ENCODE data around the gene DHX8. TPM values are rescaled to one million over a fixed set of nuclear protein-coding genes. Genes with fewer than 3 reads are reported as not detected.
"Not testable (repeated sequence)": the region's sequence is repeated elsewhere in the genome, so short reads cannot be mapped to it uniquely, and the experiment has no call there.

The DHX8 gene
- total RNA-seq, 2 experiments from 2014 or later: 48.6 to 56.7 TPM

DNA sequence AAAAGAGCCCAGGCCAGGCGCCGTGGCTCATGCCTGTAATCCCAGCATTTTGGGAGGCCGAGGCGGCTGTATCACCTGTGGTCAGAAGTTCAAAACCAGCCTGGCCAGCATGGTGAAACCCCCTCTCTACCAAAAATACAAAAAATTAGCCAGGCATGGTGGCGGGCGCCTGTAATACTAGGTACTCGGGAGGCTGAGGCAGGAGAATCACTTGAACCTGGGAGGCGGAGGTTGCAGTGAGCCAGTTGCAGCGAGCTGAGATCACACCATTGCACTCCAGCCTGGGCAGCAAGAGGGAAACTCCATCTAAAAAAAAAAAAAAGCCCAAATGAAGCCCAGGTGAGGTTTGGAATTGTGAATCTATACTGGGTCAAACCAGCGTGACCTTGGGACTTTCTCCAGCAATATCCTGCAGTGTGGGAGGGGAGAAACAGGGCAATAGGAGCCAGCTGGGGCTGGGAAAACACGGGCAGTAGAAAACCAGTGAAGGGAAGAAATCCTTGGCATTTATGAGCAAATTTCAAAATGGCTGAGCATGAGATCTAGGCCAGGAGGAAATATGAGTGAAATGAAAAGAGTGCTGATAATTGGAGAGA is 8.2 kb upstream of the DHX8 start:
- DNase-seq: no peak
- Mint-ChIP-seq H3K27ac (no peak overlapping the region), H3K36me3 (no peaks in the 10 kb centered on the region), H3K4me3 (no peak overlapping the region), H3K4me1 (no peaks in the 10 kb centered on the region), H3K9me3 (no peaks in the 10 kb centered on the region), H3K27me3 (peaks cover 3% of the 10 kb centered on the region)

DNA sequence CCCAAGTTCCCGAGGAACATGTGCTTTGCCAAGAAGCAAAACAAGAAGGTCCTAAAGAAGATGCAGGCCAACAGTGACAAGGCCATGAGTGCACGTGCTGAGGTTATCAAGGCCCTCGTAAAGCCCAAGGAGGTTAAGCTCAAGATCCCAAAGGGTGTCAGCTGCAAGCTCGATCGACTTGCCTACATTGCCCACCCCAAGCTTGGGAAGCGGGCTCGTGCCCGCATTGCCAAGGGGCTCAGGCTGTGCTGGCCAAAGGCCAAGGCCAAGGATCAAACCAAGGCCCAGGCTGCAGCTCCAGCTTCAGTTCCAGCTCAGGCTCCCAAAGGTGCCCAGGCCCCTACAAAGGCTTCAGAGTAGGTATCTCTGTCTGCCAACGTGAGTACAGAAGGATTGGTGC is 7.5 kb upstream of the DHX8 start:
- not testable (repeated sequence) for H3K36me3 Mint-ChIP-seq, H3K9me3 Mint-ChIP-seq, H3K4me3 Mint-ChIP-seq, H3K27me3 Mint-ChIP-seq, DNase-seq, H3K27ac Mint-ChIP-seq, H3K4me1 Mint-ChIP-seq

DNA sequence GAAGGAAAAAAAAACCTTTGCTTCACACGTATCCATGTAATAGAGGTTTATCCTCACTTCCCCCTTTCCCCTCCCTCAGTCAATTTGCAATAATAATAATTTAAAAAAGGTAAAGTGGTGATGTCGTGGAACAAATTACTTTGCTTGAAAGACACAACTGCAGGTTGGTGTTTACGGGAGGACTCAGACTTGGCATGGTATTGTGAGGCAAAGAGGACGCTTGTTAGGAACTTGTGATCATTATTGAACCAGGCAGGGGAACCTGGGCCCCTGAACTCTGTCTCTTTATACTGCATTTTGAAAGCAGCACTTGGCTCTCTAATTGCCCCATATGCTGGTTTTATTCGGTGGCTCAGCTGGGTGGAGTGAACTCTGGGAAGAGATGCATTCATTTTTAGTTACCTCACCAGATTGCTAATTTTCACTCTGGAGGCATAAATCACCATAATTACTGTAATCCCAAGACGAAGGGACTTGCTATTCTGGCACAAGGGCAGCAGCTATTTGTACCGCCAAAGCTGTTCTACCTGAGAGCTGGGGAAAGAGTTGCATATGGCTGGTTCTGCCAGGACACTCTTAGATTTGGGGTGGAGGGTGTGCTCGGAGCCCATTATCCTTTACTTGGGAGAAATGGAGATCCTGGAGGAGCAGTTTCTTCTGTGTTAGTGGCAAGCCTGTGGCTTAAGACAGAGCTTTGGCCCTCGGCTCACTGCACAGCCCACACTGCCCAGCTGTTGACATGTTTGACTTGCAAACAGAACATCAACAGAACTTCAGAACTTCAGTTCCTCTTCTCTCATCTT is 5.7 kb upstream of the DHX8 start:
- H3K36me3 Mint-ChIP-seq: no peaks in the 10 kb centered on the region
- H3K4me1 Mint-ChIP-seq: no peaks in the 10 kb centered on the region
- H3K9me3 Mint-ChIP-seq: no peaks in the 10 kb centered on the region
- H3K27me3 Mint-ChIP-seq: no peaks in the 10 kb centered on the region
- H3K4me3 Mint-ChIP-seq: no peak overlapping the region
- no peak overlapping the region for H3K27ac Mint-ChIP-seq
- no peak for DNase-seq

DNA sequence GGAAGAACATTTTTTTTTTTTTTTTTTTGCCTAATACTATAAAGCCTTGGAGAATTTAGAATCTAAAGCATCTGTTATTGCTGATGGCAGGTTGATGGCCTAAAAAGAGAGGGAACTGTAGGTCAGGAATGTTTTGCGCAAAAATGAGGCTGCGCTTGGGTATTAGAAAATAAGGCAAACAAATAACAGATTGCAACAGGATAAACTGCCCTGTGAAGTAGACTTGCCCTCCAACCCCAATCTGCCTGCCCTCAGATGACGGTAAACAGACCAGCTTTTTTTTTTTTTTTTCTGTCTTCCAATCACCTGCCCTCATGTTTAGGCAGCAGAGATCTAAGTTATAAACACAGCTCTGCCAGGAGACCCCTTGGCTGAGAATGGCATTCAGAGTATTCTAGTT is 3.8 kb upstream of the DHX8 start:
- Mint-ChIP-seq H3K9me3 (no peaks in the 10 kb centered on the region), H3K27ac (no peak overlapping the region), H3K4me3 (no peak overlapping the region), H3K4me1 (peaks cover 9% of the 10 kb centered on the region), H3K36me3 (peaks cover under 1% of the 10 kb centered on the region), H3K27me3 (no peaks in the 10 kb centered on the region)
- no peak for DNase-seq

DNA sequence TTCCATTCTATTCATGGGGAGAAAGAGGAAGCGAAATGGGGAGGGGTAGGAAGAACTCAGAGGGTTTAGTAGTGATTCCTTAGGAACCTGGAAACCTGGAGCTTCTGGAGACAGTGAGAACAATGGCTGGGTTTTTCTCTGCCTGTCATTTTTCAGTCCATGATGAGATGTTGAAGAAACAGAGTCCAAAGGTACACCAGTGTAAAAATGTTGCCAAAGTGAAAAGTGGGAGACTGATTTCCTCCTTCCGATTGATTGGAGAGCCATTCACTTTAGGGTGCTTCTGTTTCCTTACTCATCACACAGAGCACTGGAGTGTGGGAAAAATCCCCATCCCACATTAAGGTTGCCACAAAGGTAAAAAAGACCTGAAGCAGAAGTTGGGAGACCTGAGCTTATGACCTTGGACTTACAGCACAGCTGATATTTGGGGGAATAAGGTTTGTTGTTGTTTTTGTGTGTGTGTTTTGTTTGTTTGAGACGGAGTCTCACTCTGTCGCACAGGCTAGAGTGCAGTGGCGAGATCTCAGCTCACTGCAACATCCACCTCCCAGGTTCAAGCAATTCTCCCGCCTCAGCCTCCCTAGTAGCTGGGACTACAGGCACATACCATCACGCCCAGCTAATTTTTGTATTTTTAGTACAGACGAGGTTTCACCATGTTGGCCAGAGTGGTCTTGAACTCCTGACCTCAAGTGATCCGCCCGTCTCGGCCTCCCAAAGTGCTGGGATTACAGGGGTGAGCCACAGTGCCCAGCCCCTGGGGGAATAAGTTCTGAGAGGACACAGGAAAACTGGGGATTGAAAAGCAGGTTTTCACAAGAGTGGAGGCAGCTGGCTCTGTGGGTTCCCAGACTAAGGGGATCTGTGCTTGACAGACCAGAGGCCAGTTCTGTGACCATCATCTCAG is 1.4 kb upstream of the DHX8 start:
- Mint-ChIP-seq H3K4me3 (no peak overlapping the region), H3K4me1 (peaks cover 20% of the 10 kb centered on the region), H3K27ac (peak overlapping the region; percentile 56), H3K36me3 (peaks cover 2% of the 10 kb centered on the region), H3K9me3 (no peaks in the 10 kb centered on the region), H3K27me3 (no peaks in the 10 kb centered on the region)
- DNase-seq: no peak

DNA sequence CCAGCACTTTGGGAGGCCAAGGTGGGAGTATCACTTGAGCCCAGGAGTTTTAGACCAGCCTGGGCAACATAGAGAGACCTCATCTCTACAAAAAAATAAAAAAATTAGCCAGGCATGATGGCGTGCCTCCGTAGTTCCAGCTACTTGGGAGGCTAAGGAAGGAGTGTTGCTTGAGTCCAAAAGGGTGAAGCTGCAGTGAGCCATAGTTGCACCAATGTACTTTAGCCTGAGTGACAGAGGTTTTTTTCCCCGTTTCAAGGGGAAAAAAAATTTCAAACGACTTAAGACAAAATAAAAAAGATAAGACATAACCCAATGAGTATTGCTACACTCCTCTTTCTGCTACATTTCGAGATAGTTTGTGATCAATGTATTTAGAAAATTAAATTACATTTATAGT is 6.8 kb downstream of the DHX8 start:
- Mint-ChIP-seq H3K27ac (no peak overlapping the region), H3K9me3 (no peaks in the 10 kb centered on the region), H3K4me3 (no peak overlapping the region), H3K4me1 (peaks cover 6% of the 10 kb centered on the region), H3K27me3 (no peaks in the 10 kb centered on the region), H3K36me3 (peaks cover 17% of the 10 kb centered on the region)
- DNase-seq: no peak

DNA sequence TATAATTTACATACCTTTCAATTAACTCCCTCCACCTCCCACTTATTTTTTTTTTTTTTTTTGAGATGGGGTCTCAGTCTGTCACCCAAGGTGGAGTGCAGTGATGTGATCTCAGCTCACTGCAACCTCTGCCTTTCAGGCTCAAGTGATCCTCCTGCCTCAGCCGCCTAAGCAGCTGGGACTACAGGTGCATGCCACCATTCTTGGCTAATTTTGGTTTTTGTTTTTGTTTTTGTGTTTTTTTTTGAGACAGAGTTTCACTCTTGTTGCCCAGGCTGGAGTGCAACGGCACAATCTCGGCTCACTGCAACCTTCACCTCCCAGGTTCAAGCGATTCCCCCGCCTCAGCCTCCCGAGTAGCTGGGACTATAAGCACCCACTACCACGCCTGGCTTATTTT is 25.7 kb downstream of the DHX8 start:
- not testable (repeated sequence) for H3K27me3 Mint-ChIP-seq, H3K4me3 Mint-ChIP-seq, H3K4me1 Mint-ChIP-seq

DNA sequence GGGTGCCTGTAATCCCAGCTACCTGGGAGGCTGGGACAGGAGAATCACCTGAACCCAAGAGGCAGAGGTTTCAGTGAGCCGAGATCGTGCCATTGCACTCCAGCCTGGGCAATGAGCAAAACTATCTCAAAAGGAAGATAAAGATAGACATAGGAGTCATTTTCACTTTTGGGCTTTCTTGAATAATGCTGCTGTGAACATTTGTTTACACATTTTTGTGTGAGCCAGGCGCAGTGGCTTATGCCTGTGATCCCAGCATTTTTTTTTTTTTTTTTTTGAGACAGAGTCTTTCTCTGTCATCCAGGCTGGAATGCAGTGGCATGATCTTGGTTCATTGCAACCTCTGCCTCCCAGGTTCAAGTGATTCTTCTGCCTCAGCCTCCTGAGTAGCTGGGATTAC is 27.4 kb downstream of the DHX8 start:
- not testable (repeated sequence) for H3K27me3 Mint-ChIP-seq, H3K36me3 Mint-ChIP-seq, DNase-seq, H3K4me1 Mint-ChIP-seq, H3K27ac Mint-ChIP-seq, H3K4me3 Mint-ChIP-seq, H3K9me3 Mint-ChIP-seq

More for the DNA sequence above, 25.7 kb downstream of the DHX8 start:
- DNase-seq, H3K9me3 Mint-ChIP-seq, H3K27ac Mint-ChIP-seq, H3K36me3 Mint-ChIP-seq: not testable (repeated sequence)

DNA sequence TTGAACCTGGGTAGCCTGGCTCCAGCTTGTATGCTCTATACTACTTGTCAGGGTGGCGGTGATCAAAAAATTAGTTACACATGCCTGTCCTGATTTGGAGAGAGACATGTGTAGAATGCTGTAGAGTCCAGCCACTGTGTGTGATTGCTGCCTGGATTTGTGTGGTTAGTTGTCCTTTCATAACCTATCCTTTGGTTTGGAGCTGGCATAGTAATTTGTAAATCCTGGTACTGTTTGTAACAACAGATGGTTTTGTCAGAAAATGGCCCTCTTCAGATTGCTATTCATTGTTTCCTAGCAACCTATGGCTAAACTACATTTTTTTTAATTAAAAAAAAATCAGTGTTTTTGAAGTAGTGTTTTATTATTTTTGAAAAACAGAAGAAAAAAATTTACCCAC is 31.9 kb downstream of the DHX8 start:
- Mint-ChIP-seq H3K4me3 (no peak overlapping the region), H3K27me3 (no peaks in the 10 kb centered on the region), H3K27ac (no peak overlapping the region), H3K4me1 (peaks cover 6% of the 10 kb centered on the region), H3K36me3 (peaks cover 10% of the 10 kb centered on the region), H3K9me3 (no peaks in the 10 kb centered on the region)
- no peak for DNase-seq

DNA sequence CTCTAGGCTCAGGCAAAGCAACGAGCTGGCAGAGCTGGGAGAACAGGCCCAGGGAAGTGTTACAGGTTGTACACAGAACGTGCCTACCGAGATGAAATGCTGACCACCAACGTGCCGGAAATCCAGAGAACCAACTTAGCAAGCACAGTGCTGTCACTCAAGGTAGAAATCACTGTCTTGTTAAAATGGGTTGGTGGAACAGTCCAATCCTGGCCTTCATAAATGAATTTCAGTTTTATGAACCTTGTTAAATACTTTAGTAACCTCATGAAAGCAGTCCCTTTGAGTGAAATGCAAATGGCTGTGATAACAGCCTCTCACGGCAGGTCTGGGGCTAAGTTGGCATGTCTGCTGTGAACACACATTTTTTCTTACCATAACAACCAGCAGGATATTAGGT is 33.4 kb downstream of the DHX8 start:
- H3K4me1 Mint-ChIP-seq: peaks cover 7% of the 10 kb centered on the region
- H3K27me3 Mint-ChIP-seq: no peaks in the 10 kb centered on the region
- H3K9me3 Mint-ChIP-seq: no peaks in the 10 kb centered on the region
- no peak for DNase-seq
- peaks cover 11% of the 10 kb centered on the region for H3K36me3 Mint-ChIP-seq
- no peak overlapping the region for H3K4me3 Mint-ChIP-seq
- peak overlapping the region; percentile 70 for H3K27ac Mint-ChIP-seq

DNA sequence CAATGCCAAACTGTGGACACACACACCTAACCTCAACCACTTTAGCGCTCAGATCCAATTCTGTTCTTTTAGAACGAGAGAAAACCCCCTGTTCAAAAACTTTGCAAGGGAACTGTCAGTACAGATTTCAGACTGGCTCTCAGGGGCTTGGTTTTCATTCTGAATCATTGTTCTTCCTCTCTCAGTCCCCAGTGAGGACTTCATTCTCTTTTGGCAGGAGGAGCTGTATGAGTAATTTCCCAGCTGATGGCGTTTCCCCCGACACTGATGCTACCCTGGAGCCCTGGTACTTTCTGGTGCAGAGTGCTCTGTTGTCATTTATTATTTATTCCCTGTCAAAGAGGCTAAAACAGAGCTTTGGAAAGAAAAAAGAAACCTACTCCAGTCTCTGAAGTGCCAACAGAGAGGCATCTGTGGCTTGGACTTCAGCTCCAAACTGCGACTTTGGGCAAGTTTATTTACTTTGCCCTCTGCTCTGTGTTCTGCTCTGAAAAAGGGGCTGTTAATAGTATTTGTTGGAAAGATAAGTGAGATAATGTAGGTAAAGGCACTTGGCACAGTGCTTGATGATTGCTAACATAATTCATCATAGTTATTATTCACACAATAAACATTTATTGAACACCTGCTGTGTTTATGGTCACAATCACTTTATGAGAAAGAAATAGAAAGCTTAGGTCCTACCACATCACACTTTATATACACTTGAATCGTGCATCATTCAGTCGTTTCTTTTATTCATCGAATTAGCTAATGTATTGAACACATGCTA is 34.0 kb downstream of the DHX8 start:
- H3K4me3 Mint-ChIP-seq: no peak overlapping the region

DNA sequence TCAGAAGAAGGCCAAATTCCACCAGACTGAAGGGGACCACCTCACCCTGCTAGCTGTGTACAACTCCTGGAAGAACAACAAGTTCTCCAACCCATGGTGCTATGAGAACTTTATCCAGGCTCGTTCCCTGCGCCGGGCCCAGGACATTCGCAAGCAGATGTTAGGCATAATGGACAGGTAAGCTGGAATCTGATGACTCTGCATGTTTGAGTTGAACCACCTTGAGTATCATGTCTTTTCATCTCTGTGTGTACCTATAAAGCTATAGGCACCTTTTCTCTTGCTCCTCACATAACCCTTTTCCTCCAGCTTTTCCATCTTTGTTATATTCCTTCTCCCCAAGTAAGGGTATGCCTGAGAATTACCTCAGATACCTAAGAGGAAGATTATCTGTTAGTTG is 37.6 kb downstream of the DHX8 start:
- Mint-ChIP-seq H3K27me3 (no peaks in the 10 kb centered on the region), H3K9me3 (no peaks in the 10 kb centered on the region), H3K36me3 (peaks cover 13% of the 10 kb centered on the region), H3K4me1 (peaks cover 7% of the 10 kb centered on the region), H3K4me3 (no peak overlapping the region), H3K27ac (no peak overlapping the region)
- no peak for DNase-seq

More for the DNA sequence above, 34.0 kb downstream of the DHX8 start:
- Mint-ChIP-seq H3K27me3 (no peaks in the 10 kb centered on the region), H3K4me1 (peaks cover 7% of the 10 kb centered on the region), H3K9me3 (no peaks in the 10 kb centered on the region), H3K27ac (no peak overlapping the region), H3K36me3 (peaks cover 11% of the 10 kb centered on the region)
- no peak for DNase-seq

DNA sequence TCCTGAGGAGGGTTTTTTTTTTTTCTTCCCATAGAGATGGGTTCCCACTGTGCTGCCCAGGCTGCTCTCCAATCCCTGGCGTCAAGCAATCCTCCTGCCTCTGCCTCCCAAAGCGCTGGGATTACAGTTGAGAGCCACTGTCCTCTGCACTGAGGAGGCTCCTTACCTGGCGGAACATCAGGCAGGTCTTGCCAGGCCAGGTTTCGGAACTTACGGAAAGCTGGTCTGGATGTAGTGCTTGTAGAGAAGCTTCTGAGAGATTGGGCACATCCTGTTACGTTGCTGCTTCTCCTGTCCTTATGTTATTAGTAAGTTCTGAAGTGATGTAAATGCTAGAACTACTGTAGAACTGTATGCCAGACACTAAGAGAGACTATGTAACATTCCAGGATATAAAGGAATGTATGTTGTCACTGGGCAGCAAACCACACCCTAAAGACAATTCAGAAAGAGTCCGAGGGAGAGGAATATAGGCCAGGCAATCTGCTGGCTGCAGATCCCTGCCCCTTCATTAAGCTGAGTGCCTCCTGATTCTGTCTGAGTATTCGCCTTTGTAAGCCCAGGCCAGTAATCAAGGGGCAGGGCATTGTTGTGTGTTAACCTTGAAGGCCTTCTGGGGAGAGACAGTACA is 41.3 kb downstream of the DHX8 start:
- peaks cover 7% of the 10 kb centered on the region for H3K36me3 Mint-ChIP-seq
- no peak overlapping the region for H3K27ac Mint-ChIP-seq
- DNase-seq: no peak
- no peaks in the 10 kb centered on the region for H3K9me3 Mint-ChIP-seq
- H3K4me3 Mint-ChIP-seq: no peak overlapping the region
- H3K27me3 Mint-ChIP-seq: no peaks in the 10 kb centered on the region
- H3K4me1 Mint-ChIP-seq: peaks cover 2% of the 10 kb centered on the region

DNA sequence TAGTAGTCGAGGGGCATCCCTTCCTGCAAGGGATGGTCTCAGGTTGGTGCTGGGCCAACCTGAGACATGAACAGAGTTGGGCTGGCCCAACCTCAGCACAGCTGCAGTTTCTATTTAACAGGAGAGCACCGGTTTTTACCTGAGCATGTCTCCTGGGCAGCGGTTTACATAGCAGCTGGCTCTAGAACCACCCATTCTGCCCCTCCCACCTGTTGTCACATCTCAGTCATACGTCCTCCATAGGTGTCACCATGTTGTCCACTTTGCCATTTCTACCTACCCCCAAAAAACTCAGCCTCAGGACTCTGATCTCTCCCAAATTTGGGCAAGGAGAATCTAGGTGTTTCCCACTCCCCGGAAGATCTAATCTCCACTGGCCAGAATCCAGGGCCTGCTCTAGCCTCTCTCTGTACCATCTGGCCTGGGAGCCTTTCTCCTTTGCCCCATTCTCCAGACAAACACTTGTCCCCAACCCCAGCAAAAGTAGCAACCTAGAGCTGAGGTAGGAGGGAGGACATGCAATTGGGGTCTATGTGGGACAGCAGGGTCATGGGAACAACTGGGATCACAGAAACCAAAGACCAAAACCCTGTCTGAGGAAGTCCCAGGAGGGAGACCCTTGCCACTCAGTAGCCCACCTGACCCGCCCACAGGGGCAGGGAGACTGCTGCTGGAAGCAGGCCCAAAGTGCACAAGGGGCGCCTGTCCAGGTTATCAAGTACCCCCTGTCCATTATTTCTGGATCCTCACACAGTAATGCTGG is 43.3 kb downstream of the DHX8 start:
- Mint-ChIP-seq H3K27me3 (no peaks in the 10 kb centered on the region), H3K9me3 (no peaks in the 10 kb centered on the region), H3K36me3 (peaks cover 2% of the 10 kb centered on the region), H3K4me3 (no peak overlapping the region), H3K4me1 (no peaks in the 10 kb centered on the region), H3K27ac (no peak overlapping the region)
- no peak for DNase-seq

Measured in activated naive CD8-positive, alpha-beta T cell treated with anti-CD3 and anti-CD28 coated beads for 36 hours (primary cell).